ENCODE measurements around the gene CHRNA5.
"Not testable (repeated sequence)": the region's sequence is repeated elsewhere in the genome, so short reads cannot be mapped to it uniquely, and the experiment has no call there.

The CHRNA5 gene

DNA sequence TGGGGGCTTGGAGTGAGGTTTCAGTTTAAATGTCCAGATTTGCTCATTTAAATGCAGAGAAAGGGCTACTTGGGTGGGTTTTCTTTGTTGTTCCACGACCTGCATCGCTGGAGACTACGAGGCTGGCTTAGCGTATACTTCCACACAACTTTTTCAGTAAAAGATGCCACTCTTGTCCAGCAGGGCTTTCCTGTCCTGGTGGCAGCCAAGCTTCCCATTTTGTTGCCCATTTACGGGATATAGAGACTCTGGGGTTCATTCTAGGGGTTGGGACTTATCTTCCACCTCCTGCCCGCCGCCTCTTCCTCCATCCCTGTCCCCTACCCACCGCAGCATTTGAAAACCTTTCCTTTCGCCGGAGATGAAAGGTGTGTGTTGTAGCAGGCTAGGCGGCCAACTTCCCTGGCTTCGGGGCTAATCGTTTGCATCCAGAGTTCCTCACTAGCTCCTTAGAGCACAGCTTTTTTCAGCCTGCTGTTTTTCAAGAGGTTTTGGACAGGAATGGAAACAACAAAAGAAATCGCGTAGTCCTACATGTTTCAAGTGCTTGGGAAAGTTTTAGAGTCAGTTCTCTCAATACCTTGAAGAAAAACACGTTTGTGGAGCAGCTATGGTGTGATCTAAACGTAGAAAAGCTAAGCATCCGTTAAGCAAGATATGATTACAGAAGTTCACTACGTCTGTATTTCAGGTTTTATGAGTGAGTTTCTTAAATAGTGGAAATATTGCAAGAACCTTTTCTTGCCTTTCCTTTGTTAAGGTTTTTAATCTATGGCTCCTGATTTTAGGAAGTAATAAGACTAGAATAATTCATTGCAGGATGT lies 843 bp downstream of the CHRNA5 start:
- no peak for FAIRE-seq

DNA sequence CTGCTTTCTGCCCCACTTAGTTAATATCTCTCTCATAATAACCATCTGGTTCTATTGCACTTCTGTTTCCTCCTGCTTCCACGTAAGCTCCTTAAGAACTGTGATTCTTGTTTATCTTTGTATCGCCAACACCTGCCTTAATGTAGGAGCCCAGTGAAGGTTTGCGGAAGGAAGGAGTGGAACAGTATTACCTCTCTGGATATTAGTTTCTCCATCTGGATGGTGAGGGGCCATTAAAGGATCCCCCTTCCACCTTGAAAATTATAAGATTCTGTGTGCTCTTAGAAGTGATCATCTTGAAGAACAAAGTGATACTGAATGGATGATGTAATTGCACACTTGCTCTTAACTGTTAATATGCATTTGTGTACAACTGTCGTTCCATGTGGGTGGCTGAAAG lies 2.2 kb downstream of the CHRNA5 start:
- FAIRE-seq: no peak

DNA sequence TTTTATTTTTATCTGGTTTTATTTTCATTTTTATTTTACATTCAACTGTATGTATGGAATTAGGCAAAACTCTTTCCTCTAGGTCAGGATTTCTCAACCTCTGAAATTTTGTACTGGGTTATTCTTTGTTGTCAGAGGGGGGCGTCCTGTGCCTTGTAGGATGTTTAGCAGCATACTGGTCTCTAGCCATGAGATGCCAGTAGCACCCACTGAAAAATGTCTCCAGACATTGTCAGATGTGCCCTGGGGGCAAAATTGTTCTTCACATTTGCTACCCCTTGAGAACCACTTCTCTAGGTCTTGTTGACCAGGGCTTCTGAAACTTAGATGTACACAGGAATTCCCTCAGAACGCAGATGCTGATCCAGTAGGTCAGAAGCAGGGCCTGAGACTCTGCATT lies 5.4 kb downstream of the CHRNA5 start:
- no peak for FAIRE-seq

DNA sequence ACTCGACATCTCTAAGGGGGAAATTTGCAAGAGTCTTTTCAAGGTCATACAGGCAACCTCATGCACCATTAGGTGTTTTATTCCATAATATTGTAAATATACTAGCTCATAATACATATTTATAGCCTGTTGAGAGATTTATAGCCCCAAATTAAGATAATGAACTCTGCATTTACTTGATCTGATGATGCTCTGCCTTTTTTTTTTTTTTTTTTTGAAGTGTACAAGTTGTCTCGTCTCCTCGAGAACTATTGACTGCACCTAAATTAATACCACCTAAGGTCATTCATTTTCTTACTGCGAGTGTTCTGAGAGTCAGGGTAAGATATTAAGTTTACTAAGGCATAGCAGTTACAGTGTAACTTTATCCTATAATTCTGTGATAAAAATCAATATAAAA lies 6.1 kb downstream of the CHRNA5 start:
- FAIRE-seq: no peak

GRCh38 chr15:78573416-78573815 lies 8.1 kb downstream of the CHRNA5 start:
- FAIRE-seq: no peak

DNA sequence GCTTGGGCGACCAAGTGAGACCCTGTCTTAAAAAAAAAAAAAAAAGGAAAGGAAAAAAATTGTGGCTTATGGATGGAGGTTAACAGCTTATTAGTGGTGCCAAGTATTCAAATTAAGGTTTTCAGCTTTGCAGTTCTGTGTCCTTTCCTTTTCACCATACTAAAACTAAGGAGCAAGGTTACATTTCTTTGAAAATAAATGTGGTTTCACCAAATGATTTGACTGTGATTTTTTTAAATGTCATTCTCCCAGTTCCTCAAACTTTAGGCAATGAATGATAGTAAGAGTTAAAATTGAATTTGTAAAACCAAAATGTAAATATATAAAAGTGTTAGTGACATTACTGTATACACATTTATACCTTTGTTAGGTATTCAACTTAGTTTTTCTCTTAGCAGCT lies 9.6 kb downstream of the CHRNA5 start:
- no peak for FAIRE-seq

- no peak for FAIRE-seq
Measured at GRCh38 chr15:78597583-78597982, 32.3 kb downstream of the CHRNA5 start.

- no peak for FAIRE-seq
Measured at GRCh38 chr15:78598348-78598747, 33.0 kb downstream of the CHRNA5 start.

DNA sequence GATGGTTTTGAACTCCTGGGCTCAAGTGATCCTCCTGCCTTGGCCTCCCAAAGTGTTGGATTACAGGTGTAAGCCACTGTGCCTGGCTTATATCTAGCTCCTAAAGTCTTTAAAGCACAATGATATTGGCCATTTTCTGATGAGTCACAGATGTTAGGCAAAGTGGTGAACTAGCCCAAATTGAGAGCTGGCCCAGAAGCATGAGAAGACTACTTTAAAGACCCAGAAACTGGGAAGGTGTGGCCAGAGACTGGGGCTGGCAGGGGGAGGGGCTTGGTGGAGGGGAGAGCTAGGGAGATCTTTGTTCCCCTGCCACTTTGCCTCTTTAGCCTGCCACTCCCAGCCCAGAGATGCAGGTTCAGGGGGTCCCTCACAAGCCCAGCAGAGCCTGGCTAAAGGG lies 33.9 kb downstream of the CHRNA5 start:
- no peak for FAIRE-seq

DNA sequence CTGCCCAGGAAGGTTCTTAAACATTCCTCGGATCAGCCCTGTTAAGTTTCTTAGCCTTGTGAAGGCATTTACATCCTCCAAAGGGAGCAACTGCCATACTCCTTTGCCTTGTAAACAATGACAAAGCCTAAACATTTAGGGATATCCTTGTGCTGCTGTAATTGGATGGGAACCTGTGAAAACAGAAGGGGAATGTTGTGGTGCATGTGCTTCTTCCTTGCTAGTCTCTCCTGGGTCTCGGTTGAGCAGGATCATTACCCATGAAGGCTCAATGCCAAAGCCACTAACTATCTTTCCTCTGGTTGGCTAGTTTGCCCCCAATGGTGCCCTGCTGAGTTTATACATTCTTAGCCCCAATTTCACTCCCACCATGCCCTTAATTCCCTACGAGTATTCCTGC lies 38.1 kb downstream of the CHRNA5 start:
- no peak for FAIRE-seq

- FAIRE-seq: no peak
Measured at GRCh38 chr15:78604420-78604819, 39.1 kb downstream of the CHRNA5 start.

GRCh38 chr15:78605201-78605600 lies 39.9 kb downstream of the CHRNA5 start:
- FAIRE-seq: no peak

DNA sequence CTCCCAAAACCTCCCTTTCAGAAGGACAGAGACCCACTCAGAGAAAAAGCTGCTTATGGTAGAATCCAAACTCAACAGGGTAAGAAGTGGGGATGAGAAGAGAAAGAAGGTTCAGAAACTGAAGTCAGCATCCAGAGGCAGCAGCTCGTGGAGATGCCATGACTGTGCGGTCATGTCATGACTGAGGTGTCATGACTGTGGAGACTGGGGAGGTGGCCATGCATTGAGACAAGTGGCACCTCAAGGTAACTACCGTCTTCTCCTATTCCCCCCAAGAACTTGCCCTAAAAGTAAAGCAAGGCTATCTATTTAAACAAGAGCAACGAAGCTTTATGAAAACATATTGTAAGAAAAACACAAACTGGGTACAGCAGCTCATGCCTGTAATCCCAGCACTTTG lies 40.4 kb downstream of the CHRNA5 start:
- no peak for FAIRE-seq

- not testable (repeated sequence) for FAIRE-seq
Measured at GRCh38 chr15:78609551-78609950, 44.2 kb downstream of the CHRNA5 start.

DNA sequence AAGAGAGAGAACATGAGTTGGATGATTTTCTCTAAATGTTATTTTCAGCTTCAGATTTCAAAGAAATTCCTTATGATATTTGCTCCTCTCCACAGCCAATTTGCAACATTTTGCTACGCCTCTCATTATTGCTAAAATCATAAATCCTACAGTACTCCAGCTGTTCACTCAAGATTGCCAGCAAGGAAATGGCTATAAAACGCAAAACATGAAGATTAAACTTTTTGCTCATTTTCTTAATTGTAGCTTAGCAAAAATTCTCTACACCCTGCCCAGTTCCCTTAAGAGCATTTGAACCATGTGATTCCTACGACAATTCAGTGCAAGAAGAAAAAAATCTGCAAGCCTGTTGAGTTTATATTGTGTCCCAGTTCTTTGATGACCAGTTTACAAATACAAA lies 48.7 kb downstream of the CHRNA5 start:
- no peak for FAIRE-seq

DNA sequence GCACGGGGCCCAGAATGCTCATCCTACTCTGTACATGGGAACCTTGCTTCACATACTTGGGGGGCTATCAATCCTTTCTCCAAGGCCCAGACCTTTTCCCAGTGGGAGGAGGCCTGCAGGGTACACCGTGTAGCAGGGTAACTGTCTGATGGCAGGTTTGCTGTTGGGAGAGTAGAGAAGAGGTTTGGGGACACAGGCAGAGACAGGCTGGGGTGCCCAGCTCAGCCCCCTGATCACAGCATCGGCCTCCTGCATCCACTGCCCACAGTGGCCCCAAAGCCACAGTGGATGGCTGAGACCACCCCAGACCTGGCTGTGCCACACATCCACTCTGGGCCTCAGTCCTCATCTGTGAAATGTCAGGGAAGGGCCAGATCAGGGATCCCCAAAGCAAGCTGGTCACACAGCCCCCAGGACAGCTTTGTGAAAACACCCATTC lies 49.9 kb downstream of the CHRNA5 start:
- no peak for FAIRE-seq

GRCh38 chr15:78616506-78616905 lies 51.2 kb downstream of the CHRNA5 start:
- FAIRE-seq: no peak

DNA sequence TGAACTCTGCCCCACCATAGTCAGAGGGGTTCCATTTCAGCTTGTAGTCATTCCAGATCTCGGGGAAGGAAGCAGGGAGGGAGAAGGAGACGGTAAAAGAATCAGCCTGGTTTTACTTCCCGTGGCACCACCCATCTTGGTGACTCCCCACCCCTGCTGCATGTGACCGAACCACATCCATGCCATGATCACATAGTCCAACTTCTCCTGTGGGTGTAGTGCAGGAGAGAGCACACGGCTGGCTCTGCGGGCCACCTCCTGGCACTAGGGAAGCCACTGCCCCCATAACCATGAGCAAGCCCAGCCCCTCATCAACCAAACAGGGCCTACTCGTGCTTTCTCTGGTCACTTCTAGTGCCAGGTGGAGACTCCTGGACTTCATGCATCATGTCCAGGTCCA lies 51.8 kb downstream of the CHRNA5 start:
- FAIRE-seq: no peak

DNA sequence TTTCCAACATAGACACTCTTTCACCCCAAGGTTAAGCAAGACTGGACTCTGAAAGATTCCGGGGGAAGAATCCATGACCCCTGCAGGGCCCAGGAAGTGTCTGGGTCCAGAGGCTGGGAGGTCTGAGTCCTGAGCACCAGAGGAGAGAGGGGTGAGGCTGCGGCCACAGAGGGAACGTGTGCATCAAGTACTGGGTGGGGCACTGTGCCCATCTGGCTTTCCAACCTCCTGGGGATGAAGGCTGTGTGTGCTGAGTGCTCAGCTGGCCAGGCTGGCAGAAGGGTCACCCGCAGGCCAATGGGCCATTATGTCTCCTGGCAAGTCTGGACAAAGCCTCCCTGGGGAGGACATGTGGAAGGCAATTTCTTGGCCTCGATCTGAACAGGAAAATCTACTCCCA lies 52.2 kb downstream of the CHRNA5 start:
- FAIRE-seq: no peak

DNA sequence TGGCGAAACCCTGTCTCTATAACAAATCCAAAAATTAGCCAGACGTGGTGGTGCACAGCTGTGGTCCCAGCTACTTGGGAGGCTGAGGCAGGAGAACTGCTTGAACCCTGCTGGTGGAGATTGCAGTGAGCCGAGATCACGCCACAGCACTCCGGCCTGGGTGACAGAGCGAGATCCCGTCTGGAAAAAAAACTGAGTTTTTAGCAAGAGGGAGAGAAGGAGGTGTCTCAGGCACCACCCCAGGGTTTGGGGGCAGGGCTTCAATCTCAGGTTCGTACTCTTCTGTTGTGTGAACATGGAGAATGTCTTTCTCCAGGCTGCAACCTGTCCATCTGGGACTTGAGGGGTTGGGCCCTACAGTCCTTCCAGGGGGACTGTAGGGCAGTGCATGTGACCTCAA lies 52.7 kb downstream of the CHRNA5 start:
- no peak for FAIRE-seq

- FAIRE-seq: peak; percentile 93
Measured at GRCh38 chr15:78618490-78618934, 53.2 kb downstream of the CHRNA5 start.

DNA sequence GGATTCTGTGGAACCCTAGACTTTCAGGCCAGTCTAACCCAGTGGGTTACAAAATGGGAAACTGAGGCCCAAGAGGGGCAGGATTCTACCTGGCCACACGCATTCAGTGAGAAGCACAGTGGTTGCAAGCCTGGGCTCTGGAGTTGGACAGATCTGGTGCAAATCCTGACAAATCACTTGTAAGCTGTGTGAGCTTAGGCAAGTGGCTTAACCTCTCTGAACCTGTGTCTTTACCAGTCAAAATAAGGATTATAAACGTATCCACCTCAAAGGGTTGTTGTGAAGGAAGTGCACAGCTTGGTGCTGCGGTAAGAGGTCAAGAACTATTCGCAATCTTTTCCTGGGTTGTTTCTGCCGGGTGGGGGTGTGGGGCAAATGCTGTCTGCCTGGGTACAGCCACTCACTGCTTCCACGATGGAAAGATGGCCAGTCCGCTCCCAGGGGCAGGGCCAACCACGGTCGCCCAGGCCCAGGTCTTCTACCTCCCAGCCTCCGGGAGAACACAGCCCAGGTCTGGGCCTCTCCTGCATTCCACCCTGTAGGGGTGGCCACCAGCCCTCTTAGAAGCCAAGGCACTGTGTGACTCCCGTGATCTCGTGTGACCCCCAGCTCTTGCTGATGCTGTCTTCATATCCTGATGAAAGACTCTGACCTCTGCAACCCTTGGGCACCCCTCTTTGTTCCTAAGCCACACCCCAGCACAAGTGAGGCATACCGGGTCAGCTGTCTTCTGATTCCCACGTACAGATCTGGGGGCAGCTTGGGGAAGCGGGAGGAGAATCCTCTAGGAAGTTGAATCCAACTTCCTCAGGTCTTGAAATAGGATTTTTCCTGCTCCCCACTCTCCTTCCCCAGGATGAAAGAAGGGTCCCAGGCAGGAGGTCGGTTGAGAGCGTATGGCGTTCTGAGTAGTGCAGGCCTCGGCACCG lies 54.0 kb downstream of the CHRNA5 start:
- FAIRE-seq: no peak

DNA sequence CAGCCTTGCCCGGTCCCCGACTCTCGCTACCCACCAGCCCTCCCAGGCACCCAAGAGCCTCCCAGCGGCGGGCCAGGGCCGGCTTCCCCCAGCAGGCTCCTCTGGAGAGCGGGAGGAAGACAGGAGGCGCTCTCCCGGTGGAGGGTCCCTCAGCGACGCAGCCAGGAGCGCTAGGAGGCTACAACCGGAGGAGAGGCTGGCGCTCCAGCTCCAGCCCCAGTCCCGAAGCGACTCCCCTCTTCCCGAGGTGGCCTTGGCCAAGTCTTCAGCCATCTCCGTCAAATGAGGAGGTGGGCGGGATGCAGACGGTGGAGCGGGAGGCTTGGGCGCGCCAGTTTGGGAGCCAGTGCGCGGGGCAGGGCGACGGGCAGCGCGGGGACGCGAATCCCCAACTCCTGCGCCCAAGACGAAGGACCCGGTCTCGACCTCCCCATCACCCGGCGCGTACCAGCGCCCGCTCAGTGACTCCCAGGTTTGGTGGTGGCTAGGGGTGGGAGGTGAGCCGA lies 54.8 kb downstream of the CHRNA5 start:
- FAIRE-seq: no peak
